Fibroblast of lung (primary cell): ENCODE measurements around the gene SNX14.

Experiments used
- CTCF ChIP-seq, 2 donors: IDR thresholded peaks in 1 of 2; conservative IDR thresholded peaks in 1 of 2; 1 replicate in 1 of 2; 2 replicates in 1 of 2; pipeline ENCODE4 v1.5.1; 2011 to 2012; ENCODE audit warnings: low read length in 2 of 2, control low read depth in 1 of 2, inconsistent platforms in 1 of 2, low read depth in 1 of 2, mild to moderate bottlenecking in 1 of 2
- EZH2 ChIP-seq: IDR thresholded peaks from 2 replicates; pipeline ENCODE4 v1.5.1; 2012; ENCODE audit warnings: low read length, control low read depth, mild to moderate bottlenecking; ENCODE audit errors: missing control alignments

- TF ChIP-seq CTCF (conservative IDR thresholded peaks at IDR 0.05 in 1 of 2, IDR thresholded peaks at IDR 0.05 in 1 of 2; ENCODE audit: low read depth in 1 of 2, low read length in 2 of 2) (no peak), EZH2 (no peak)
These were observed 49.3 kb upstream of the SNX14 start, which contains the start of gene SYNCRIP for GRCh38 chr6:85642774-85643536.
